HepG2 (cell line): Measurements from ENCODE around the gene GLIS2. TPM values are rescaled to one million over a fixed set of nuclear protein-coding genes. Genes with fewer than 3 reads are reported as not detected.
A peak's percentile ranks its signal among the peaks of the same experiment; 100 is the strongest.

Experiments used
- ADNP ChIP-seq: sonication (generic); formaldehyde crosslinking; IDR thresholded peaks from 2 replicates; pipeline ENCODE4 v1.4.0; 2020; ENCODE audit warnings: missing genetic modification reagents
- AGO1 ChIP-seq: fragments of 200-400 bp; formaldehyde crosslinking; IDR thresholded peaks from 2 replicates; pipeline ENCODE4 v1.6.1; 2017; ENCODE audit warnings: mild to moderate bottlenecking, low read depth, low read length, moderate library complexity; ENCODE audit not compliant: poor library complexity, severe bottlenecking
- BORCS8-MEF2B ChIP-seq: sonication (generic); formaldehyde crosslinking; IDR thresholded peaks from 2 replicates; pipeline ENCODE4 v1.8.0; 2022; ENCODE audit warnings: mild to moderate bottlenecking, missing genetic modification reagents
- ELF3 ChIP-seq: IDR thresholded peaks from 2 replicates; pipeline ENCODE4 v1.6.1; 2016; ENCODE audit warnings: missing genetic modification reagents, missing compliant biosample characterization
- FOXM1 ChIP-seq: sonication (generic); formaldehyde crosslinking; IDR thresholded peaks from 2 replicates; pipeline ENCODE4 v1.5.0; 2020; ENCODE audit warnings: missing genetic modification reagents
- HNRNPH1 ChIP-seq: fragments of 200-400 bp; formaldehyde crosslinking; optimal IDR thresholded peaks from 2 replicates; pipeline ENCODE3; 2017; ENCODE audit warnings: mild to moderate bottlenecking, low read depth, low read length
- JUNB ChIP-seq: sonication (generic); formaldehyde crosslinking; IDR thresholded peaks from 2 replicates; pipeline ENCODE4 v1.8.0; 2022; ENCODE audit warnings: missing genetic modification reagents, mild to moderate bottlenecking, borderline replicate concordance
- MXI1 ChIP-seq: IDR thresholded peaks from 3 replicates; pipeline ENCODE4 v1.6.1; 2012; ENCODE audit warnings: low read depth, low read length, inconsistent platforms, borderline replicate concordance
- NFKB2 ChIP-seq: sonication (generic); formaldehyde crosslinking; IDR thresholded peaks from 2 replicates; pipeline ENCODE4 v1.4.0; 2020; ENCODE audit warnings: missing genetic modification reagents, borderline replicate concordance
- PCBP2 ChIP-seq: fragments of 200-400 bp; formaldehyde crosslinking; optimal IDR thresholded peaks from 2 replicates; pipeline ENCODE3; 2018; ENCODE audit warnings: low read length, low read depth; ENCODE audit not compliant: poor library complexity, severe bottlenecking
- SALL1 ChIP-seq: sonication (generic); formaldehyde crosslinking; IDR thresholded peaks from 2 replicates; pipeline ENCODE4 v1.8.0; 2022; ENCODE audit warnings: mild to moderate bottlenecking, missing genetic modification reagents
- SMC3 ChIP-seq: IDR thresholded peaks from 2 replicates; pipeline ENCODE4 v1.6.1; 2011; ENCODE audit warnings: low read length, improper control_type of control experiment
- SP5 ChIP-seq: IDR thresholded peaks from 2 replicates; pipeline ENCODE4 v1.6.1; 2016; ENCODE audit warnings: low read depth, borderline replicate concordance
- SPEN ChIP-seq: sonication (generic); formaldehyde crosslinking; IDR thresholded peaks from 2 replicates; pipeline ENCODE4 v1.5.1; 2020; ENCODE audit warnings: low read depth, mild to moderate bottlenecking, missing genetic modification reagents
- ZFP82 ChIP-seq: sonication (generic); formaldehyde crosslinking; IDR thresholded peaks from 2 replicates; pipeline ENCODE4 v1.5.1; 2020; ENCODE audit warnings: mild to moderate bottlenecking, missing genetic modification reagents, borderline replicate concordance
- ZNF235 ChIP-seq: sonication (generic); formaldehyde crosslinking; IDR thresholded peaks from 2 replicates; pipeline ENCODE4 v1.8.1; 2023; ENCODE audit warnings: mild to moderate bottlenecking, missing genetic modification reagents, borderline replicate concordance
- ZNF343 ChIP-seq: sonication (generic); formaldehyde crosslinking; IDR thresholded peaks from 2 replicates; pipeline ENCODE4 v1.4.0; 2020; ENCODE audit warnings: mild to moderate bottlenecking, missing genetic modification reagents
- ZNF562 ChIP-seq: sonication (generic); formaldehyde crosslinking; IDR thresholded peaks from 2 replicates; pipeline ENCODE4 v1.8.0; 2022; ENCODE audit warnings: missing genetic modification reagents, borderline replicate concordance
- ZNF564 ChIP-seq: sonication (generic); formaldehyde crosslinking; IDR thresholded peaks from 2 replicates; pipeline ENCODE4 v1.8.1; 2023; ENCODE audit warnings: mild to moderate bottlenecking, missing genetic modification reagents
- ZNF713 ChIP-seq: sonication (generic); formaldehyde crosslinking; IDR thresholded peaks from 2 replicates; pipeline ENCODE4 v1.4.0; 2020; ENCODE audit warnings: mild to moderate bottlenecking, missing genetic modification reagents
- ZNF749 ChIP-seq: sonication (generic); formaldehyde crosslinking; IDR thresholded peaks from 2 replicates; pipeline ENCODE4 v1.8.0; 2022; ENCODE audit warnings: mild to moderate bottlenecking, missing genetic modification reagents, moderate library complexity, borderline replicate concordance
- ZNF75D ChIP-seq: sonication (generic); formaldehyde crosslinking; IDR thresholded peaks from 2 replicates; pipeline ENCODE4 v1.8.1; 2023; ENCODE audit warnings: missing genetic modification reagents, mild to moderate bottlenecking, borderline replicate concordance
- ZNF780A ChIP-seq: sonication (generic); formaldehyde crosslinking; IDR thresholded peaks from 2 replicates; pipeline ENCODE4 v1.8.0; 2022; ENCODE audit warnings: mild to moderate bottlenecking, missing genetic modification reagents, moderate library complexity
- ZSCAN29 ChIP-seq: sonication (generic); formaldehyde crosslinking; conservative IDR thresholded peaks from 2 replicates; pipeline ENCODE4 v1.4.0; 2020; ENCODE audit warnings: mild to moderate bottlenecking, missing genetic modification reagents
- polyA plus RNA-seq, 8 experiments: library from polyadenylated mRNA; depleted of rRNA in 3 of 8; stranded (reverse) in 7 of 8; unstranded in 1 of 8; fragments of >200 nt; fragmentation: Illumina TruSeq in 4 of 8; extraction: Trizol in 4 of 8; gene quantifications; 2 replicates each; pipeline versions ENCODE4 v1.2.1 to v1.2.3, GENCODE V29; 2011 to 2016; ENCODE audit warnings: low read depth in 4 of 8, missing spikeins in 1 of 8, mixed read lengths in 1 of 8; ENCODE audit not compliant: insufficient read depth in 1 of 8
- total RNA-seq, 5 experiments: library from RNA; depleted of rRNA; stranded (reverse); fragments of >200 nt; fragmentation: Illumina TruSeq; extraction: Trizol; gene quantifications; 2 replicates each; pipeline ENCODE4 v1.2.3, GENCODE V29; 2016; ENCODE audit warnings: low read depth in 1 of 5
- TF ChIP-seq, protein P1 (sequence below): sonication (generic); formaldehyde crosslinking; IDR thresholded peaks from 2 replicates; pipeline ENCODE4 v1.4.0; 2020; ENCODE audit warnings: missing genetic modification reagents
- TF ChIP-seq, protein P2 (sequence below): sonication (generic); formaldehyde crosslinking; IDR thresholded peaks from 2 replicates; pipeline ENCODE4 v1.4.0; 2020; ENCODE audit warnings: mild to moderate bottlenecking, missing genetic modification reagents
- TF ChIP-seq, protein P3 (sequence below): sonication (generic); formaldehyde crosslinking; IDR thresholded peaks from 2 replicates; pipeline ENCODE4 v1.5.1; 2020; ENCODE audit warnings: mild to moderate bottlenecking, missing genetic modification reagents, moderate library complexity

Gene GLIS2
- total and polyA plus RNA-seq, 2 of the 13 experiments (the other 11 are each of a cell fraction or from before 2014, with no cell fraction given), result 0.28 to 0.29 TPM

DNA sequence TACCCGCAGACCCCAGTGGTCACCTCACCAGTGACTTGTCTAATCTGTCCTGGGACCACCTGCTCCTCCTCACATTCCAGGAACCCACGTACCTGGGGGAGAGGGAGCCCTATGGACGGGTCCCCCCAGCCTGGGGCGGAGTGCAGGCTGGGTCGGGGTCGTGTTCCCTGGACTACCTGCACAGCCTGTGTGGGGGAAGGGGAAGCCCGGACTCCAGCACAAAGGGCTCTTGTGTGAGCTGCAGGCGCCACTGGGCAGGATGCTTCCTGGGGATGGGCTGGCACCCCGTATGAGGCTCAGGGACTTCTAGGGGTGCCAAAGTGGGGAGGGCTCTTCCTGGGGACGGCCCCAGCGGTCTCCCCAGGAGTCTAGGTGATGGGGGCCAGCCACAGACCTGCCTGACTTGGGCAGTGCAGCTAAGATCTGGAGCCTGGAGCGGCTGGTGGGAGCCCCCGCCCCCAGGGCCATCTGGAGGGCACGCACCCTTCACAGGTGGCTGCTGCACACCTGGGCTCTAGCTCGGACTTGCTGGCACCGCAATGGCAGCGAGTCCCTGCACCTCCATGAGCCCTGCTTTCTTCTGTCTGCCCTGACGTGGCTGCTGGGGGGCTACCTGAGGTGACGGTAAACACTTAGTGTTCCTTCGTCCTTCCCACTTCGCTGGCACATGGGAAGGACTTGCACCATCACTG is 63.3 kb downstream of the GLIS2 start (continued):
- TF ChIP-seq, protein P1, sequence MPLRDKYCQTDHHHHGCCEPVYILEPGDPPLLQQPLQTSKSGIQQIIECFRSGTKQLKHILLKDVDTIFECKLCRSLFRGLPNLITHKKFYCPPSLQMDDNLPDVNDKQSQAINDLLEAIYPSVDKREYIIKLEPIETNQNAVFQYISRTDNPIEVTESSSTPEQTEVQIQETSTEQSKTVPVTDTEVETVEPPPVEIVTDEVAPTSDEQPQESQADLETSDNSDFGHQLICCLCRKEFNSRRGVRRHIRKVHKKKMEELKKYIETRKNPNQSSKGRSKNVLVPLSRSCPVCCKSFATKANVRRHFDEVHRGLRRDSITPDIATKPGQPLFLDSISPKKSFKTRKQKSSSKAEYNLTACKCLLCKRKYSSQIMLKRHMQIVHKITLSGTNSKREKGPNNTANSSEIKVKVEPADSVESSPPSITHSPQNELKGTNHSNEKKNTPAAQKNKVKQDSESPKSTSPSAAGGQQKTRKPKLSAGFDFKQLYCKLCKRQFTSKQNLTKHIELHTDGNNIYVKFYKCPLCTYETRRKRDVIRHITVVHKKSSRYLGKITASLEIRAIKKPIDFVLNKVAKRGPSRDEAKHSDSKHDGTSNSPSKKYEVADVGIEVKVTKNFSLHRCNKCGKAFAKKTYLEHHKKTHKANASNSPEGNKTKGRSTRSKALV (CRISPR knock-in tag), result no peak
- TF ChIP-seq, protein P2, sequence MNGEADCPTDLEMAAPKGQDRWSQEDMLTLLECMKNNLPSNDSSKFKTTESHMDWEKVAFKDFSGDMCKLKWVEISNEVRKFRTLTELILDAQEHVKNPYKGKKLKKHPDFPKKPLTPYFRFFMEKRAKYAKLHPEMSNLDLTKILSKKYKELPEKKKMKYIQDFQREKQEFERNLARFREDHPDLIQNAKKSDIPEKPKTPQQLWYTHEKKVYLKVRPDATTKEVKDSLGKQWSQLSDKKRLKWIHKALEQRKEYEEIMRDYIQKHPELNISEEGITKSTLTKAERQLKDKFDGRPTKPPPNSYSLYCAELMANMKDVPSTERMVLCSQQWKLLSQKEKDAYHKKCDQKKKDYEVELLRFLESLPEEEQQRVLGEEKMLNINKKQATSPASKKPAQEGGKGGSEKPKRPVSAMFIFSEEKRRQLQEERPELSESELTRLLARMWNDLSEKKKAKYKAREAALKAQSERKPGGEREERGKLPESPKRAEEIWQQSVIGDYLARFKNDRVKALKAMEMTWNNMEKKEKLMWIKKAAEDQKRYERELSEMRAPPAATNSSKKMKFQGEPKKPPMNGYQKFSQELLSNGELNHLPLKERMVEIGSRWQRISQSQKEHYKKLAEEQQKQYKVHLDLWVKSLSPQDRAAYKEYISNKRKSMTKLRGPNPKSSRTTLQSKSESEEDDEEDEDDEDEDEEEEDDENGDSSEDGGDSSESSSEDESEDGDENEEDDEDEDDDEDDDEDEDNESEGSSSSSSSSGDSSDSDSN (CRISPR knock-in tag), result peak; percentile 11; the same call in 1 of the 2 replicates
- TF ChIP-seq ZNF780A (CRISPR knock-in tag) (no peak), SP5 (CRISPR knock-in tag) (no peak), ZFP82 (CRISPR knock-in tag) (no peak), ZNF343 (CRISPR knock-in tag) (no peak), ZNF75D (CRISPR knock-in tag) (no peak), AGO1 (peak; percentile 37), ZNF562 (no peak), ZNF713 (CRISPR knock-in tag) (no peak), SPEN (no peak), FOXM1 (CRISPR knock-in tag) (no peak), SALL1 (CRISPR knock-in tag) (0 out of 2 replicates have a peak, but pooled peaks have one; percentile 19), ZNF749 (CRISPR knock-in tag) (no peak), SMC3 (no peak), ZNF235 (CRISPR knock-in tag) (no peak), ADNP (CRISPR knock-in tag) (no peak), ZSCAN29 (CRISPR knock-in tag) (no peak), JUNB (CRISPR knock-in tag) (no peak), HNRNPH1 (no peak), NFKB2 (CRISPR knock-in tag) (0 out of 2 replicates have a peak, but pooled peaks have one; percentile 25), BORCS8-MEF2B (CRISPR knock-in tag) (no peak), MXI1 (no peak), PCBP2 (no peak), ELF3 (CRISPR knock-in tag) (no peak), ZNF564 (CRISPR knock-in tag) (no peak)
- TF ChIP-seq, protein P3, sequence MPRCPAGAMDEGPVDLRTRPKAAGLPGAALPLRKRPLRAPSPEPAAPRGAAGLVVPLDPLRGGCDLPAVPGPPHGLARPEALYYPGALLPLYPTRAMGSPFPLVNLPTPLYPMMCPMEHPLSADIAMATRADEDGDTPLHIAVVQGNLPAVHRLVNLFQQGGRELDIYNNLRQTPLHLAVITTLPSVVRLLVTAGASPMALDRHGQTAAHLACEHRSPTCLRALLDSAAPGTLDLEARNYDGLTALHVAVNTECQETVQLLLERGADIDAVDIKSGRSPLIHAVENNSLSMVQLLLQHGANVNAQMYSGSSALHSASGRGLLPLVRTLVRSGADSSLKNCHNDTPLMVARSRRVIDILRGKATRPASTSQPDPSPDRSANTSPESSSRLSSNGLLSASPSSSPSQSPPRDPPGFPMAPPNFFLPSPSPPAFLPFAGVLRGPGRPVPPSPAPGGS, result no peak
